Activated naive CD4-positive, alpha-beta T cell treated with anti-CD3 and anti-CD28 coated beads, Interleukin-2, amount 50 U/mL, for 24 hours (primary cell): ENCODE results near the gene IGLL5.

ENCODE experiments used
- H3K27ac Mint-ChIP-seq: one replicate; pipeline ENCODE4 v1.8.0; 2021; ENCODE audit warnings: mild to moderate bottlenecking, mixed read lengths
- H3K27me3 Mint-ChIP-seq: one replicate; pipeline ENCODE4 v1.8.0; 2021; ENCODE audit warnings: mixed read lengths
- H3K36me3 Mint-ChIP-seq: one replicate; pipeline ENCODE4 v1.8.0; 2021; ENCODE audit warnings: mixed read lengths
- H3K4me1 Mint-ChIP-seq: one replicate; pipeline ENCODE4 v1.8.0; 2021; ENCODE audit warnings: mixed read lengths
- H3K4me3 Mint-ChIP-seq: one replicate; pipeline ENCODE4 v1.8.0; 2021; ENCODE audit warnings: mild to moderate bottlenecking, mixed read lengths
- H3K9me3 Mint-ChIP-seq: one replicate; pipeline ENCODE4 v1.8.0; 2021; ENCODE audit warnings: mixed read lengths

Gene IGLL5

GRCh38 chr22:22930571-22931556, 43.2 kb downstream of the IGLL5 start:
- H3K27ac Mint-ChIP-seq, result no peak overlapping the region
- H3K4me1 Mint-ChIP-seq, result peaks cover 10% of the 10 kb centered on the region
- no peaks in the 10 kb centered on the region for H3K27me3 Mint-ChIP-seq
- no peak overlapping the region for H3K4me3 Mint-ChIP-seq
- H3K9me3 Mint-ChIP-seq, result no peaks in the 10 kb centered on the region
- H3K36me3 Mint-ChIP-seq, result no peaks in the 10 kb centered on the region

GRCh38 chr22:22931557-22932270, 44.1 kb downstream of the IGLL5 start:
- no peaks in the 10 kb centered on the region for H3K9me3 Mint-ChIP-seq
- no peaks in the 10 kb centered on the region for H3K27me3 Mint-ChIP-seq
- H3K4me1 Mint-ChIP-seq, result peaks cover 10% of the 10 kb centered on the region
- no peak overlapping the region for H3K27ac Mint-ChIP-seq
- no peak overlapping the region for H3K4me3 Mint-ChIP-seq
- H3K36me3 Mint-ChIP-seq, result no peaks in the 10 kb centered on the region

GRCh38 chr22:22932512-22932941, 44.9 kb downstream of the IGLL5 start:
- H3K36me3 Mint-ChIP-seq, result no peaks in the 10 kb centered on the region
- no peak overlapping the region for H3K4me3 Mint-ChIP-seq
- no peaks in the 10 kb centered on the region for H3K9me3 Mint-ChIP-seq
- H3K27ac Mint-ChIP-seq, result no peak overlapping the region
- peaks cover 10% of the 10 kb centered on the region for H3K4me1 Mint-ChIP-seq
- H3K27me3 Mint-ChIP-seq, result no peaks in the 10 kb centered on the region

GRCh38 chr22:22933100-22933806, 45.6 kb downstream of the IGLL5 start:
- no peaks in the 10 kb centered on the region for H3K36me3 Mint-ChIP-seq
- H3K9me3 Mint-ChIP-seq, result no peaks in the 10 kb centered on the region
- H3K27me3 Mint-ChIP-seq, result no peaks in the 10 kb centered on the region
- no peak overlapping the region for H3K27ac Mint-ChIP-seq
- no peak overlapping the region for H3K4me3 Mint-ChIP-seq
- peaks cover 7% of the 10 kb centered on the region for H3K4me1 Mint-ChIP-seq

- H3K4me1 Mint-ChIP-seq, result no peaks in the 10 kb centered on the region
- no peak overlapping the region for H3K27ac Mint-ChIP-seq
- no peaks in the 10 kb centered on the region for H3K9me3 Mint-ChIP-seq
- H3K4me3 Mint-ChIP-seq, result no peak overlapping the region
- H3K27me3 Mint-ChIP-seq, result no peaks in the 10 kb centered on the region
- H3K36me3 Mint-ChIP-seq, result no peaks in the 10 kb centered on the region
These were observed 46.4 kb downstream of the IGLL5 start for GRCh38 chr22:22933807-22934542.

GRCh38 chr22:22934543-22935055, 47.0 kb downstream of the IGLL5 start:
- no peaks in the 10 kb centered on the region for H3K36me3 Mint-ChIP-seq
- H3K4me3 Mint-ChIP-seq, result no peak overlapping the region
- no peaks in the 10 kb centered on the region for H3K4me1 Mint-ChIP-seq
- no peaks in the 10 kb centered on the region for H3K9me3 Mint-ChIP-seq
- no peak overlapping the region for H3K27ac Mint-ChIP-seq
- no peaks in the 10 kb centered on the region for H3K27me3 Mint-ChIP-seq

- no peaks in the 10 kb centered on the region for H3K4me1 Mint-ChIP-seq
- no peak overlapping the region for H3K4me3 Mint-ChIP-seq
- no peak overlapping the region for H3K27ac Mint-ChIP-seq
- no peaks in the 10 kb centered on the region for H3K36me3 Mint-ChIP-seq
- H3K9me3 Mint-ChIP-seq, result no peaks in the 10 kb centered on the region
- H3K27me3 Mint-ChIP-seq, result no peaks in the 10 kb centered on the region
These were observed 47.5 kb downstream of the IGLL5 start for GRCh38 chr22:22935056-22935545.

GRCh38 chr22:22935546-22936157, 48.0 kb downstream of the IGLL5 start:
- H3K9me3 Mint-ChIP-seq, result no peaks in the 10 kb centered on the region
- no peaks in the 10 kb centered on the region for H3K36me3 Mint-ChIP-seq
- H3K4me3 Mint-ChIP-seq, result no peak overlapping the region
- no peaks in the 10 kb centered on the region for H3K4me1 Mint-ChIP-seq
- no peaks in the 10 kb centered on the region for H3K27me3 Mint-ChIP-seq
- H3K27ac Mint-ChIP-seq, result no peak overlapping the region

- H3K27me3 Mint-ChIP-seq, result no peaks in the 10 kb centered on the region
- H3K9me3 Mint-ChIP-seq, result no peaks in the 10 kb centered on the region
- no peak overlapping the region for H3K27ac Mint-ChIP-seq
- no peak overlapping the region for H3K4me3 Mint-ChIP-seq
- H3K4me1 Mint-ChIP-seq, result no peaks in the 10 kb centered on the region
- H3K36me3 Mint-ChIP-seq, result no peaks in the 10 kb centered on the region
These were observed 48.7 kb downstream of the IGLL5 start for GRCh38 chr22:22936180-22936914.

GRCh38 chr22:22936915-22937656, 49.5 kb downstream of the IGLL5 start:
- no peaks in the 10 kb centered on the region for H3K27me3 Mint-ChIP-seq
- no peaks in the 10 kb centered on the region for H3K4me1 Mint-ChIP-seq
- no peak overlapping the region for H3K4me3 Mint-ChIP-seq
- no peaks in the 10 kb centered on the region for H3K36me3 Mint-ChIP-seq
- H3K27ac Mint-ChIP-seq, result peak overlapping the region; percentile 44
- H3K9me3 Mint-ChIP-seq, result no peaks in the 10 kb centered on the region

GRCh38 chr22:22937894-22938480, 50.4 kb downstream of the IGLL5 start:
- Mint-ChIP-seq H3K4me1 (no peaks in the 10 kb centered on the region), H3K9me3 (no peaks in the 10 kb centered on the region), H3K27me3 (no peaks in the 10 kb centered on the region), H3K4me3 (no peak overlapping the region), H3K36me3 (no peaks in the 10 kb centered on the region), H3K27ac (no peak overlapping the region)

- no peaks in the 10 kb centered on the region for H3K27me3 Mint-ChIP-seq
- H3K4me1 Mint-ChIP-seq, result no peaks in the 10 kb centered on the region
- no peak overlapping the region for H3K4me3 Mint-ChIP-seq
- no peak overlapping the region for H3K27ac Mint-ChIP-seq
- H3K36me3 Mint-ChIP-seq, result no peaks in the 10 kb centered on the region
- H3K9me3 Mint-ChIP-seq, result no peaks in the 10 kb centered on the region
These were observed 51.3 kb downstream of the IGLL5 start for GRCh38 chr22:22938672-22939587.
